GM12878 (cell line): ENCODE data around the gene CHAC2. TPM values are rescaled to one million over a fixed set of nuclear protein-coding genes. Genes with fewer than 3 reads are reported as not detected.

Experiments
- ATAC-seq: fragments of 200-7000 bp; cut with Tn5 transposase; 3 replicates; pipeline ENCODE4 v1.9.1; 2020; ENCODE audit warnings: mild to moderate bottlenecking, moderate library complexity
- BruUV-seq: library from RNA; stranded (reverse); fragments of 400-500 nt; replicated peaks from 2 replicates; lab custom pipeline; 2021; lab: Mats Ljungman, UMichigan
- CTCF ChIA-PET: fragments of 300-600 bp; sonication (Branson Sonifier 250); formaldehyde crosslinking; extraction: SDS; loops from one replicate; lab custom pipeline; 2021; ENCODE audit warnings: inconsistent platforms; lab: Yijun Ruan, JAX
- POLR2A ChIA-PET: fragments of 350-600 bp; formaldehyde crosslinking; extraction: SDS; loops from one replicate; lab custom pipeline; 2021; ENCODE audit warnings: inconsistent platforms; lab: Charles Lee
- RAD21 ChIA-PET: fragments of 300-600 bp; sonication (Branson Sonifier 250); formaldehyde crosslinking; loops from one replicate; lab custom pipeline; 2023; ENCODE audit warnings: antibody characterized with exemption; ENCODE audit not compliant: unreplicated experiment; lab: Charles Lee
- SMC1A ChIA-PET: fragments of 300-600 bp; sonication (Branson Sonifier 250); formaldehyde crosslinking; loops from one replicate; lab custom pipeline; 2023; ENCODE audit not compliant: unreplicated experiment, uncharacterized antibody; lab: Charles Lee
- DNase-seq: peaks from one replicate; pipeline ENCODE4 v3.0.0-alpha.2; 2011; ENCODE audit warnings: low read depth, low spot score
- FAIRE-seq: peaks from 3 replicates; lab custom pipeline; 2011; peaks lifted over from hg19 to GRCh38; lab: Jason Lieb, UNC
- H2AFZ ChIP-seq: 2 replicates; pipeline ENCODE4 v1.6.0; 2011; ENCODE audit warnings: low read depth, low read length, control low read depth; ENCODE audit not compliant: control insufficient read depth
- H3K27ac ChIP-seq: 2 replicates; pipeline ENCODE4 v1.5.1; 2011; ENCODE audit warnings: control low read depth; ENCODE audit not compliant: control insufficient read depth, insufficient read depth
- H3K27me3 ChIP-seq, 2 experiments: replicated peaks in 1 of 2; 2 replicates each; pipeline versions ENCODE4 v1.6.0 to v1.6.1; 2011; ENCODE audit warnings: low read length in 1 of 2; ENCODE audit not compliant: control insufficient read depth in 2 of 2, insufficient read depth in 2 of 2
- H3K36me3 ChIP-seq, 2 experiments: 2 replicates each; pipeline ENCODE4 v1.5.1; 2011; ENCODE audit warnings: low read length in 1 of 2; ENCODE audit not compliant: control insufficient read depth in 2 of 2, insufficient read depth in 2 of 2
- H3K4me1 ChIP-seq: 2 replicates; pipeline ENCODE4 v1.6.1; 2011; ENCODE audit warnings: mild to moderate bottlenecking, low read length, moderate library complexity, mixed read lengths; ENCODE audit not compliant: control insufficient read depth, insufficient read depth
- H3K4me2 ChIP-seq: 2 replicates; pipeline ENCODE4 v1.6.0; 2011; ENCODE audit warnings: control low read depth; ENCODE audit not compliant: control insufficient read depth, insufficient read depth
- H3K4me3 ChIP-seq: fragments of 200-600 bp; sonication (generic); 2 replicates; pipeline ENCODE4 v1.5.1; 2016
- H3K79me2 ChIP-seq: 2 replicates; pipeline ENCODE4 v1.6.0; 2011; ENCODE audit warnings: low read length; ENCODE audit not compliant: control insufficient read depth, insufficient read depth
- H3K9ac ChIP-seq: 2 replicates; pipeline ENCODE4 v1.8.0; 2011; ENCODE audit warnings: low read length, control low read depth, mixed read lengths; ENCODE audit not compliant: control insufficient read depth, insufficient read depth
- H3K9me3 ChIP-seq: replicated peaks from 3 replicates; pipeline ENCODE4 v1.5.1; 2011; ENCODE audit warnings: mild to moderate bottlenecking, low read length; ENCODE audit not compliant: control insufficient read depth, insufficient read depth
- H4K20me1 ChIP-seq: 2 replicates; pipeline ENCODE4 v1.6.0; 2011; ENCODE audit not compliant: control insufficient read depth, insufficient read depth
- ATF7 ChIP-seq: fragments of 450-650 bp; IDR thresholded peaks from 2 replicates; pipeline ENCODE4 v1.6.1; 2016; ENCODE audit warnings: low read depth, mild to moderate bottlenecking
- BMI1 ChIP-seq: fragments of 450-650 bp; IDR thresholded peaks from 2 replicates; pipeline ENCODE4 v1.6.1; 2016; ENCODE audit warnings: mild to moderate bottlenecking, moderate library complexity, borderline replicate concordance
- CBX3 ChIP-seq: fragments of 200-600 bp; sonication (generic); IDR thresholded peaks from 2 replicates; pipeline ENCODE4 v1.6.1; 2016; ENCODE audit warnings: low read depth, borderline replicate concordance
- CEBPB ChIP-seq, 2 experiments: fragments of 150-350 bp in 1 of 2; IDR thresholded peaks; 2 replicates each; pipeline ENCODE4 v1.6.1; 2012 to 2014; ENCODE audit warnings: low read depth in 2 of 2, low read length in 2 of 2, borderline replicate concordance in 1 of 2, inconsistent platforms in 1 of 2
- EP300 ChIP-seq, 2 experiments: fragments of 150-350 bp in 1 of 2; IDR thresholded peaks; 2 replicates each; pipeline ENCODE4 v1.6.1; 2011 to 2012; ENCODE audit warnings: low read depth in 2 of 2, low read length in 2 of 2, borderline replicate concordance in 1 of 2, improper control_type of control experiment in 1 of 2, inconsistent platforms in 1 of 2; ENCODE audit not compliant: control insufficient read depth in 1 of 2
- HDAC6 ChIP-seq: fragments of 200-600 bp; sonication (generic); IDR thresholded peaks from one replicate; pipeline ENCODE4 v1.8.0; 2017; ENCODE audit warnings: antibody characterized with exemption; ENCODE audit not compliant: unreplicated experiment
- KAT2A ChIP-seq: conservative IDR thresholded peaks from 2 replicates; pipeline ENCODE4 v1.6.1; 2011; ENCODE audit warnings: low read depth, low read length; ENCODE audit not compliant: control insufficient read depth
- NRF1 ChIP-seq: conservative IDR thresholded peaks from 2 replicates; pipeline ENCODE4 v1.6.1; 2011; ENCODE audit warnings: mild to moderate bottlenecking, low read depth, low read length, improper control_type of control experiment
- RBBP5 ChIP-seq: fragments of 200-600 bp; sonication (generic); conservative IDR thresholded peaks from 2 replicates; pipeline ENCODE4 v1.6.1; 2016
- SMARCA5 ChIP-seq: fragments of 450-650 bp; IDR thresholded peaks from 2 replicates; pipeline ENCODE4 v1.6.1; 2017; ENCODE audit warnings: mild to moderate bottlenecking
- SP1 ChIP-seq: IDR thresholded peaks from one replicate; pipeline ENCODE4 v1.6.1; 2011; ENCODE audit warnings: low read depth, low read length
- TCF7 ChIP-seq: IDR thresholded peaks from 2 replicates; pipeline ENCODE4 v1.6.1; 2014; ENCODE audit warnings: antibody characterized with exemption, borderline replicate concordance
- ZBED1 ChIP-seq: IDR thresholded peaks from 2 replicates; pipeline ENCODE4 v1.6.1; 2016; ENCODE audit warnings: borderline replicate concordance
- WGBS: methylation state at CpG from one replicate; pipeline ENCODE4 v1.1.6; 2016; ENCODE audit warnings: low lambda C conversion rate; ENCODE audit not compliant: insufficient replicate concordance, insufficient coverage; ENCODE audit errors: missing lambda C conversion rate; 5-methylcytosine and 5-hydroxymethylcytosine counted together
- in situ Hi-C: fragments of 300-500 bp; cut with MboI; formaldehyde crosslinking; loops from 9 replicates; pipeline ENCODE4 v1.14.3; 2018; ENCODE audit warnings: mixed read lengths
- intact Hi-C: fragments of 100-400 bp; cut with micrococcal nuclease; formaldehyde crosslinking; loops from one replicate; pipeline ENCODE4 v1.14.2; 2022; ENCODE audit not compliant: unreplicated experiment
- polyA plus RNA-seq, 11 experiments: library from polyadenylated mRNA; depleted of rRNA in 4 of 11; unstranded in 6 of 11; stranded (reverse) in 5 of 11; fragments of >200 nt; fragmentation: Nextera tagmentation in 4 of 11; fragmentation: Illumina TruSeq in 1 of 11; extraction: Ambion mirVana in 4 of 11; extraction: Trizol in 1 of 11; gene quantifications; 1 replicate in 1 of 11; 2 replicates in 10 of 11; pipeline versions ENCODE4 v1.2.1 to v1.2.3, GENCODE V29; 2011 to 2016; ENCODE audit warnings: inconsistent platforms in 2 of 11, missing spikeins in 2 of 11, low read depth in 1 of 11
- total RNA-seq, 4 experiments: library from RNA; depleted of rRNA in 3 of 4; stranded (reverse); fragments of >200 nt in 3 of 4; fragmentation: Illumina TruSeq in 1 of 4; extraction: Trizol in 1 of 4; gene quantifications; 2 replicates each; pipeline versions ENCODE4 v1.2.1 to v1.2.3, GENCODE V29; 2013 to 2021
- TF ChIP-seq, protein P1 (sequence below): IDR thresholded peaks from 2 replicates; pipeline ENCODE4 v1.6.1; 2011; ENCODE audit warnings: borderline replicate concordance, low read depth, mild to moderate bottlenecking, moderate library complexity, low read length; ENCODE audit not compliant: insufficient read depth, poor library complexity, severe bottlenecking
- TF ChIP-seq, protein P2 (sequence below): fragments of 450-650 bp; formaldehyde crosslinking; IDR thresholded peaks from 2 replicates; pipeline ENCODE4 v1.5.0; 2022; ENCODE audit warnings: mild to moderate bottlenecking, missing genetic modification characterization
- TF ChIP-seq, protein P3 (sequence below): IDR thresholded peaks from 2 replicates; pipeline ENCODE4 v1.6.1; 2012; ENCODE audit warnings: mild to moderate bottlenecking, low read depth, low read length

CHAC2 gene
- total and polyA plus RNA-seq, 10 of the 15 experiments (the other 5 are each of a cell fraction or from before 2014, with no cell fraction given) = 11.0 to 67.6 (median 25.0) TPM

DNA sequence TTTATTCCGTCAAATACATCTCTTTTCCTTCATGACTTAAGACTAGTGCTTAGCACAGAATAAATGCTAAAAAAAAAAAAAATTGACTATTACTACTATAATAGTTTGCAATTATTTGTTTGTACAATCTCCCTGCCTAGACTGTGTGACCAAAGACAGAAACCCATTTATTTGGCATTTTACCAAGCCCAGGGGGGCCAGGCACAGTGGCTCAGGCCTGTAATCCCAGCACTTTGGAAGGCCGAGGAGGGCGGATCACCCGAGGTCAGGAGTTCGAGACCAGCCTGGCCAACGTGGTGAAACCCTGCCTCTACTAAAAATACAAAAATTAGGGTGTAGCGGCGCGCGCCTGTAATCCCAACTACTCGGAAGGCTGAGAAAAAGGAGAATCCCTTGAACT, 17.8 kb downstream of the CHAC2 start:
- RAD21 ChIA-PET = interaction anchor here (1.6 kb wide), 1 partner anchor 18 kb away, joined by 9 read pairs; the partner anchor contains the start of gene CHAC2
- intact Hi-C loops = no loop called here
- peak overlapping the region; percentile 92 for H3K9ac ChIP-seq
- H3K27ac ChIP-seq = peak overlapping the region; percentile 86
- BruUV-seq = no TSS peak
- peak overlapping the region; percentile 90 for H3K4me2 ChIP-seq
- DNase-seq (no peak), FAIRE-seq (no peak), ATAC-seq (no peak)
- POLR2A ChIA-PET = interaction anchor here (6.6 kb wide), 1 partner anchor 18 kb away, joined by 37 read pairs; the partner anchor contains the start of gene CHAC2
- TF ChIP-seq SP1 (no peak), ZBED1 (no peak), RBBP5 (no peak), CBX3 (no peak), NRF1 (no peak), EP300 (IDR thresholded peaks at IDR 0.05; ENCODE audit: borderline replicate concordance in 1 of 2, control insufficient read depth in 1 of 2, low read depth in 2 of 2, low read length in 2 of 2) (no peak), TCF7 (no peak), SMARCA5 (no peak), ATF7 (no peak), BMI1 (no peak), KAT2A (no peak), HDAC6 (no peak), CEBPB (IDR thresholded peaks at IDR 0.05; ENCODE audit: borderline replicate concordance in 1 of 2, low read depth in 2 of 2, low read length in 2 of 2) (no peak)
- TF ChIP-seq, protein P1, sequence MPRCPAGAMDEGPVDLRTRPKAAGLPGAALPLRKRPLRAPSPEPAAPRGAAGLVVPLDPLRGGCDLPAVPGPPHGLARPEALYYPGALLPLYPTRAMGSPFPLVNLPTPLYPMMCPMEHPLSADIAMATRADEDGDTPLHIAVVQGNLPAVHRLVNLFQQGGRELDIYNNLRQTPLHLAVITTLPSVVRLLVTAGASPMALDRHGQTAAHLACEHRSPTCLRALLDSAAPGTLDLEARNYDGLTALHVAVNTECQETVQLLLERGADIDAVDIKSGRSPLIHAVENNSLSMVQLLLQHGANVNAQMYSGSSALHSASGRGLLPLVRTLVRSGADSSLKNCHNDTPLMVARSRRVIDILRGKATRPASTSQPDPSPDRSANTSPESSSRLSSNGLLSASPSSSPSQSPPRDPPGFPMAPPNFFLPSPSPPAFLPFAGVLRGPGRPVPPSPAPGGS = no peak
- TF ChIP-seq, protein P2, sequence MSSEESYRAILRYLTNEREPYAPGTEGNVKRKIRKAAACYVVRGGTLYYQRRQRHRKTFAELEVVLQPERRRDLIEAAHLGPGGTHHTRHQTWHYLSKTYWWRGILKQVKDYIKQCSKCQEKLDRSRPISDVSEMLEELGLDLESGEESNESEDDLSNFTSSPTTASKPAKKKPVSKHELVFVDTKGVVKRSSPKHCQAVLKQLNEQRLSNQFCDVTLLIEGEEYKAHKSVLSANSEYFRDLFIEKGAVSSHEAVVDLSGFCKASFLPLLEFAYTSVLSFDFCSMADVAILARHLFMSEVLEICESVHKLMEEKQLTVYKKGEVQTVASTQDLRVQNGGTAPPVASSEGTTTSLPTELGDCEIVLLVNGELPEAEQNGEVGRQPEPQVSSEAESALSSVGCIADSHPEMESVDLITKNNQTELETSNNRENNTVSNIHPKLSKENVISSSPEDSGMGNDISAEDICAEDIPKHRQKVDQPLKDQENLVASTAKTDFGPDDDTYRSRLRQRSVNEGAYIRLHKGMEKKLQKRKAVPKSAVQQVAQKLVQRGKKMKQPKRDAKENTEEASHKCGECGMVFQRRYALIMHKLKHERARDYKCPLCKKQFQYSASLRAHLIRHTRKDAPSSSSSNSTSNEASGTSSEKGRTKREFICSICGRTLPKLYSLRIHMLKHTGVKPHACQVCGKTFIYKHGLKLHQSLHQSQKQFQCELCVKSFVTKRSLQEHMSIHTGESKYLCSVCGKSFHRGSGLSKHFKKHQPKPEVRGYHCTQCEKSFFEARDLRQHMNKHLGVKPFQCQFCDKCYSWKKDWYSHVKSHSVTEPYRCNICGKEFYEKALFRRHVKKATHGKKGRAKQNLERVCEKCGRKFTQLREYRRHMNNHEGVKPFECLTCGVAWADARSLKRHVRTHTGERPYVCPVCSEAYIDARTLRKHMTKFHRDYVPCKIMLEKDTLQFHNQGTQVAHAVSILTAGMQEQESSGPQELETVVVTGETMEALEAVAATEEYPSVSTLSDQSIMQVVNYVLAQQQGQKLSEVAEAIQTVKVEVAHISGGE (CRISPR knock-in tag) = no peak
- TF ChIP-seq, protein P3, sequence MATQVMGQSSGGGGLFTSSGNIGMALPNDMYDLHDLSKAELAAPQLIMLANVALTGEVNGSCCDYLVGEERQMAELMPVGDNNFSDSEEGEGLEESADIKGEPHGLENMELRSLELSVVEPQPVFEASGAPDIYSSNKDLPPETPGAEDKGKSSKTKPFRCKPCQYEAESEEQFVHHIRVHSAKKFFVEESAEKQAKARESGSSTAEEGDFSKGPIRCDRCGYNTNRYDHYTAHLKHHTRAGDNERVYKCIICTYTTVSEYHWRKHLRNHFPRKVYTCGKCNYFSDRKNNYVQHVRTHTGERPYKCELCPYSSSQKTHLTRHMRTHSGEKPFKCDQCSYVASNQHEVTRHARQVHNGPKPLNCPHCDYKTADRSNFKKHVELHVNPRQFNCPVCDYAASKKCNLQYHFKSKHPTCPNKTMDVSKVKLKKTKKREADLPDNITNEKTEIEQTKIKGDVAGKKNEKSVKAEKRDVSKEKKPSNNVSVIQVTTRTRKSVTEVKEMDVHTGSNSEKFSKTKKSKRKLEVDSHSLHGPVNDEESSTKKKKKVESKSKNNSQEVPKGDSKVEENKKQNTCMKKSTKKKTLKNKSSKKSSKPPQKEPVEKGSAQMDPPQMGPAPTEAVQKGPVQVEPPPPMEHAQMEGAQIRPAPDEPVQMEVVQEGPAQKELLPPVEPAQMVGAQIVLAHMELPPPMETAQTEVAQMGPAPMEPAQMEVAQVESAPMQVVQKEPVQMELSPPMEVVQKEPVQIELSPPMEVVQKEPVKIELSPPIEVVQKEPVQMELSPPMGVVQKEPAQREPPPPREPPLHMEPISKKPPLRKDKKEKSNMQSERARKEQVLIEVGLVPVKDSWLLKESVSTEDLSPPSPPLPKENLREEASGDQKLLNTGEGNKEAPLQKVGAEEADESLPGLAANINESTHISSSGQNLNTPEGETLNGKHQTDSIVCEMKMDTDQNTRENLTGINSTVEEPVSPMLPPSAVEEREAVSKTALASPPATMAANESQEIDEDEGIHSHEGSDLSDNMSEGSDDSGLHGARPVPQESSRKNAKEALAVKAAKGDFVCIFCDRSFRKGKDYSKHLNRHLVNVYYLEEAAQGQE = no peak
- peaks cover 83% of the 10 kb centered on the region for H3K79me2 ChIP-seq
- in situ Hi-C loops = no loop called here
- no peaks in the 10 kb centered on the region for H4K20me1 ChIP-seq
- H3K9me3 ChIP-seq = no peaks in the 10 kb centered on the region
- no peak overlapping the region for H2AFZ ChIP-seq
- SMC1A ChIA-PET = interaction anchor here (0.9 to 6.5 kb wide), 4 partner anchors 16 to 557 kb away, joined by 3 to 44 read pairs (median 3); partner anchors contain the start of genes CHAC2 and PSME4
- WGBS = 88% methylated on average over 11 of the region's 11 CpGs
- peak overlapping the region; percentile 97 for H3K4me3 ChIP-seq
- peaks cover 0 to 9% of the 10 kb centered on the region in 2 experiments; a peak in 2 of 4 replicates for H3K36me3 ChIP-seq
- no peaks in the 10 kb centered on the region for H3K27me3 ChIP-seq
- CTCF ChIA-PET = no interaction called here
- H3K4me1 ChIP-seq = 0 out of 2 replicates have a peak, but pooled peaks cover 2% of the 10 kb centered on the region
